ENCODE results near the gene PNKD. TPM values are rescaled to one million over a fixed set of nuclear protein-coding genes. Genes with fewer than 3 reads are reported as not detected.

Gene PNKD
- total and polyA plus RNA-seq, 2 experiments from 2014 or later = 28.2 to 83.3 TPM

DNA sequence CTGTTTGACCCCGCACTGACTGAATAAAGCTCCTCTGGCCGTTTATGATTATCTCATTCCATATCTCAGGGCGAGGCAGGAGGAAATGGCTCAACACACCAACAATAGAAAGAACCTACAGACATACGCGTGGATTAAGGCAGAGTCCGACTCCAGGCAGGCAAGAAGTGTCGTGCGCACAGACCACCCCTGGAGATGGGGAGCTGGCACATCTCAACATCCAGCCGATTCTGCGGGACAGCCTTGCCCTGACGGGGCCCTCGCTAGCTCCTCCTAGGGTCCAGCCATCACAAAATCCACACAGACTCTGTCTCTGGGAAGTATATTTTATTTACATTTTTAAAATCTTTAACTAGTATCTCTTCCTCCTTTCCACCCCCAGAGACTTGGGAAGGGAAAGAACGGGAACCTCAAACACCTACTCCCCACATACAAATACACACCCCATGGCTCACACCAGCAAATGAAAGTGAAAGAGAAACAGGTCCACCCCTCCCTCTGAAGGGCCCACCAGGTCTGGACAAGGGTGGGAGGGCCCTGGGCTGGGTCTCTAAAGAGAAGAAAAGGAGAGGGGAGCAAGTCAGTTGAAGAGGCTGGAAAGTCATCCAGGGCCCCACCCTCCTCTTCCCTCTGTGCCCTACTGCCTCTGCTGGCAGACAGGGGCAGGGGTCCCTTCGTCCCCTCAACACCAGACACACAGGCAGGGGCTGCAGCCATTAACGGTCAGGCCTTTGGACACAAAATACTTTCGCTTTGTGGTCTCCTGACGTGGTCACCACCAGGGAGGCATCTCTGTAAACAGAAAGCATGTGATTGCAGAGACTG is 6.3 kb upstream of the PNKD start:
- Mint-ChIP-seq H3K9me3 (no peaks in the 10 kb centered on the region), H3K4me3 (no peak overlapping the region; the same call in 2 of the 3 replicates), H3K27ac (no peak overlapping the region), H3K36me3 (ENCODE audit: low read depth) (peaks cover 40% of the 10 kb centered on the region), H3K27me3 (ENCODE audit: insufficient read depth, low read depth, poor library complexity) (peaks cover 7% of the 10 kb centered on the region), H3K4me1 (peaks cover 24% of the 10 kb centered on the region)
- no peak overlapping the region for H2AFZ ChIP-seq
- no peaks in the 10 kb centered on the region for H3K9me2 ChIP-seq (ENCODE audit: insufficient read depth)
- H3K79me2 ChIP-seq (replicated peaks; ENCODE audit: insufficient read depth) = peaks cover 9% of the 10 kb centered on the region
- H4K20me1 ChIP-seq (replicated peaks; ENCODE audit: insufficient read depth) = no peaks in the 10 kb centered on the region
- DNase-seq (ENCODE audit: low spot score) (no peak), ATAC-seq (peak; percentile 6; the same call in 1 of the 3 replicates)
- peaks cover 32% of the 10 kb centered on the region for H3K4me1 ChIP-seq (ENCODE audit: insufficient read depth)
- TF ChIP-seq, protein P1, sequence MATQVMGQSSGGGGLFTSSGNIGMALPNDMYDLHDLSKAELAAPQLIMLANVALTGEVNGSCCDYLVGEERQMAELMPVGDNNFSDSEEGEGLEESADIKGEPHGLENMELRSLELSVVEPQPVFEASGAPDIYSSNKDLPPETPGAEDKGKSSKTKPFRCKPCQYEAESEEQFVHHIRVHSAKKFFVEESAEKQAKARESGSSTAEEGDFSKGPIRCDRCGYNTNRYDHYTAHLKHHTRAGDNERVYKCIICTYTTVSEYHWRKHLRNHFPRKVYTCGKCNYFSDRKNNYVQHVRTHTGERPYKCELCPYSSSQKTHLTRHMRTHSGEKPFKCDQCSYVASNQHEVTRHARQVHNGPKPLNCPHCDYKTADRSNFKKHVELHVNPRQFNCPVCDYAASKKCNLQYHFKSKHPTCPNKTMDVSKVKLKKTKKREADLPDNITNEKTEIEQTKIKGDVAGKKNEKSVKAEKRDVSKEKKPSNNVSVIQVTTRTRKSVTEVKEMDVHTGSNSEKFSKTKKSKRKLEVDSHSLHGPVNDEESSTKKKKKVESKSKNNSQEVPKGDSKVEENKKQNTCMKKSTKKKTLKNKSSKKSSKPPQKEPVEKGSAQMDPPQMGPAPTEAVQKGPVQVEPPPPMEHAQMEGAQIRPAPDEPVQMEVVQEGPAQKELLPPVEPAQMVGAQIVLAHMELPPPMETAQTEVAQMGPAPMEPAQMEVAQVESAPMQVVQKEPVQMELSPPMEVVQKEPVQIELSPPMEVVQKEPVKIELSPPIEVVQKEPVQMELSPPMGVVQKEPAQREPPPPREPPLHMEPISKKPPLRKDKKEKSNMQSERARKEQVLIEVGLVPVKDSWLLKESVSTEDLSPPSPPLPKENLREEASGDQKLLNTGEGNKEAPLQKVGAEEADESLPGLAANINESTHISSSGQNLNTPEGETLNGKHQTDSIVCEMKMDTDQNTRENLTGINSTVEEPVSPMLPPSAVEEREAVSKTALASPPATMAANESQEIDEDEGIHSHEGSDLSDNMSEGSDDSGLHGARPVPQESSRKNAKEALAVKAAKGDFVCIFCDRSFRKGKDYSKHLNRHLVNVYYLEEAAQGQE (IDR thresholded peaks at IDR 0.05; ENCODE audit: unreplicated experiment) = no peak
- TF ChIP-seq, protein P2, sequence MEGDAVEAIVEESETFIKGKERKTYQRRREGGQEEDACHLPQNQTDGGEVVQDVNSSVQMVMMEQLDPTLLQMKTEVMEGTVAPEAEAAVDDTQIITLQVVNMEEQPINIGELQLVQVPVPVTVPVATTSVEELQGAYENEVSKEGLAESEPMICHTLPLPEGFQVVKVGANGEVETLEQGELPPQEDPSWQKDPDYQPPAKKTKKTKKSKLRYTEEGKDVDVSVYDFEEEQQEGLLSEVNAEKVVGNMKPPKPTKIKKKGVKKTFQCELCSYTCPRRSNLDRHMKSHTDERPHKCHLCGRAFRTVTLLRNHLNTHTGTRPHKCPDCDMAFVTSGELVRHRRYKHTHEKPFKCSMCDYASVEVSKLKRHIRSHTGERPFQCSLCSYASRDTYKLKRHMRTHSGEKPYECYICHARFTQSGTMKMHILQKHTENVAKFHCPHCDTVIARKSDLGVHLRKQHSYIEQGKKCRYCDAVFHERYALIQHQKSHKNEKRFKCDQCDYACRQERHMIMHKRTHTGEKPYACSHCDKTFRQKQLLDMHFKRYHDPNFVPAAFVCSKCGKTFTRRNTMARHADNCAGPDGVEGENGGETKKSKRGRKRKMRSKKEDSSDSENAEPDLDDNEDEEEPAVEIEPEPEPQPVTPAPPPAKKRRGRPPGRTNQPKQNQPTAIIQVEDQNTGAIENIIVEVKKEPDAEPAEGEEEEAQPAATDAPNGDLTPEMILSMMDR (conservative IDR thresholded peaks at IDR 0.05; ENCODE audit: low read depth in 2 of 2) = peak; percentile 26 to 45; a peak in 3 of 4 replicates
- no peak for TF ChIP-seq STAT1 (IDR thresholded peaks at IDR 0.05; ENCODE audit: unreplicated experiment)
- H3K4me2 ChIP-seq = no peak overlapping the region
- H3K36me3 ChIP-seq (ENCODE audit: insufficient read depth) = no peaks in the 10 kb centered on the region
- no peaks in the 10 kb centered on the region for H3K27me3 ChIP-seq (ENCODE audit: insufficient read depth)
- H3F3A ChIP-seq (replicated peaks; ENCODE audit: low read depth) = peaks cover 7% of the 10 kb centered on the region; the same call in 1 of the 2 replicates
- no peak overlapping the region for H3K27ac ChIP-seq (ENCODE audit: low read depth)
- H3K4me3 ChIP-seq = no peak overlapping the region

DNA sequence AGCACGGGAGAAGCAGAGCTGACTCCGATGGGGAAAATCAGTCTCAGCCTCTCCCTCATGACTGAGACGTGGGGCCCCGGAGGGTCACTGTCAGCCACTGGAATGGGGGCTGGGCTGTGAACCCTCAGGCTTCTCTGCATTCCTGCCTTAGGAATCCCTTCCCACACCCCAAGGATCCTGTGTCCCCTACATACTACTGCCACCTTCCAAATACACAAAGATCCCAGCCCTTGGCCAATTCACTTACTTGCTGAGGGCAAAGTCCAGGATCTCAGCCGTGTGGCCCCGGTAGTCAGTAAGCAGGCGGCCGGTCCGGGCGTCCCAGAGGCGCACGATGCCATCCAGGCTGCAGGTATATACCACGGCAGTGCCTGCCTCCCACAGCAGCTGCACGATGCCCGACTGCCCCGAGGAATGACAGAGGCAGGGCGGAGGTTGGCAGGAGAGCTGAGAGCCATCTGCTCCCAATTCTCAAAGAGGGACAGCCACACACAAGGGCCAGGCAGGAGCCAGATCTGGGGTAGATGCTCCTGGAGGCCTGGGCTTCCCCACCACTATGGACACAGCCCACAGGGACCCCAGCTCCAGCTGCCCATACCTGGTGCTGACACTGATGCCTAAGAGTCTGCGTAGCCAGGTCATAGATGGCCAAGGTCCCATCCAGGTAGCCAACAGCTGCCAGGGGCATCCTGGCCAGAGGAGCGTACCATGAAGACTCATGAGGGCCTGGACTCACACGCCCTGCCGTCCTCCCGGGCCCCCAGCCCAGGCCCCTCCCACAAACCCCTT is 5.4 kb upstream of the PNKD start:
- no peaks in the 10 kb centered on the region for H3K9me2 ChIP-seq (ENCODE audit: insufficient read depth)
- H3K4me2 ChIP-seq = no peak overlapping the region
- peaks cover 27% of the 10 kb centered on the region for H3K4me1 ChIP-seq (ENCODE audit: insufficient read depth)
- TF ChIP-seq STAT1 (IDR thresholded peaks at IDR 0.05; ENCODE audit: unreplicated experiment) (no peak), EZH2phosphoT487 (IDR thresholded peaks at IDR 0.05; ENCODE audit: unreplicated experiment) (no peak), JUNB (IDR thresholded peaks at IDR 0.05; ENCODE audit: unreplicated experiment) (no peak), EZH2 (IDR thresholded peaks at IDR 0.05; ENCODE audit: low read depth, unreplicated experiment) (no peak)
- H3K4me1 Mint-ChIP-seq = peaks cover 21% of the 10 kb centered on the region
- no peaks in the 10 kb centered on the region for H3K9me3 Mint-ChIP-seq
- no peak overlapping the region for H3K4me3 ChIP-seq
- no peaks in the 10 kb centered on the region; the same call in 1 of the 2 replicates for H4K20me1 ChIP-seq (replicated peaks; ENCODE audit: insufficient read depth)
- peaks cover 1% of the 10 kb centered on the region; the same call in 1 of the 2 replicates for H3F3A ChIP-seq (replicated peaks; ENCODE audit: low read depth)
- no peak overlapping the region for H3K4me3 Mint-ChIP-seq
- peaks cover 9% of the 10 kb centered on the region for H3K27me3 Mint-ChIP-seq (ENCODE audit: insufficient read depth, low read depth, poor library complexity)
- H3K36me3 ChIP-seq (ENCODE audit: insufficient read depth) = no peaks in the 10 kb centered on the region
- no peak overlapping the region for H2AFZ ChIP-seq
- no peak overlapping the region for H3K27ac ChIP-seq (ENCODE audit: low read depth)
- peaks cover 44% of the 10 kb centered on the region for H3K36me3 Mint-ChIP-seq (ENCODE audit: low read depth)
- no peak overlapping the region for H3K27ac Mint-ChIP-seq
- DNase-seq (ENCODE audit: low spot score) = no peak
- ATAC-seq = no peak
- H3K27me3 ChIP-seq (ENCODE audit: insufficient read depth) = no peaks in the 10 kb centered on the region
- peaks cover 17% of the 10 kb centered on the region for H3K79me2 ChIP-seq (replicated peaks; ENCODE audit: insufficient read depth)
